NCI-H1105 treated with DMSO at 0.1 percent for 48 hours (cell line): ENCODE results near the gene DIAPH1.

Experiments used
- DNase-seq: peaks from one replicate; lab custom pipeline; 2025; lab: John Stamatoyannopoulos, UW

DIAPH1 gene

GRCh38 chr5:141618804-141619554 is at the start of gene DIAPH1:
Gene DIAPH1 (minus strand): TSS chr5:141619000. CDS start chr5:141618914, 86 bp downstream.
- peak; percentile 87 for DNase-seq

- no peak for DNase-seq
Observed at GRCh38 chr5:141665995-141666940, 47.5 kb upstream of the DIAPH1 start.

DNA sequence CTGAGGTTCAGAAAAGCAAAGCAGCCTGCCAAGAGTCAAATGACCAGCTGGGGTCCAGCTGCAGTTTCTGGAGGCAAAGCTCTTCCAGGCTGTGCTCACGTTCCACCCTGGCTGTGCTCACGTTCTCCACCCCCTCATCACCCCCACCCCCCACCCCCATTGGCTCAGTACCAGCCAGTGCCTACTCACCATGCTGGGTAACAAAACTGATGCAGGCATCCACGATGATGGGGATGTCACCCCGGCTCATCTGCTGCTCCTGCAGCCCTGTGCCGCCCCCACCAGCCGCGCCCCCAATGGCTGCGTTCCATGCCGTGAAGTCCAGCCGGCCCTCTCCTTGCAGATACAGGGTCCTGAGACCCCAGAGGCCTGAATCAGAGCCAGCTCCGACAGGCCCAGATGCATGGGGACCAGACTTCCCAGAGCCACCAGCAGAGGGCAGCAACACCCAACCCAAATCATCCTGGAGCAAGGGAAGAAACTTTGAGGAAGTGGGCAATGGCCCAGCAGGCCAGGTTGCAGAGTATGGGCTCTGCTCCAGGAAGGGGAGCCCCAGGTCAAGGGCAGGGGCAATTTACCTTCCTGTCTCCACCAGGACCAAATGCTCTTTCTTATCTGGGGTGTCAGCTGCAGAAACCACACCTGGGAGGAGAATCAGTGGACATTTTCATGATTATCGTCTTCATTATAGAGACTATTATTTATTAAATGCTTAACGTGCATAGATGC is 46.1 kb upstream of the DIAPH1 start:
- peak; percentile 3 for DNase-seq

GRCh38 chr5:141663506-141663905 is 44.7 kb upstream of the DIAPH1 start:
- no peak for DNase-seq

DNA sequence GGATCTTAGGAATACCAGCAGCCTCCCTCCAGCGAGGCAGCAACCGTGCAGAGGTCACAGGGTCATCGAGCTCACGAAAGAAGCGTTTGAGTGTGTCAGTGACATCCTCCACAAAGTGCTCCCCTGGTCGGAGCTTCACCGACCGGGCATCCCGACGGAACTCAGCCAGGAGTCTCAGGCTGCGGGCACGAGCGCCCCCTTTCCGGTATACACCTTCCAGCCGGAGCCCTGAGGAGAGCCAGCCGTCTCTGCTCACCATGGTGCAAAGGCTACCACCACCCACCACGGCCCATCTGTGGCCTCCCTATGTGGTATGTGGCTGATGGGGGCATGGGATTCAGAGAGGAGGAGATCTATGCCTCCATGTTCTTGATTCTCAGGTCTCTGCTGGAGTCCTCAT is 43.2 kb upstream of the DIAPH1 start:
- DNase-seq, result no peak

DNA sequence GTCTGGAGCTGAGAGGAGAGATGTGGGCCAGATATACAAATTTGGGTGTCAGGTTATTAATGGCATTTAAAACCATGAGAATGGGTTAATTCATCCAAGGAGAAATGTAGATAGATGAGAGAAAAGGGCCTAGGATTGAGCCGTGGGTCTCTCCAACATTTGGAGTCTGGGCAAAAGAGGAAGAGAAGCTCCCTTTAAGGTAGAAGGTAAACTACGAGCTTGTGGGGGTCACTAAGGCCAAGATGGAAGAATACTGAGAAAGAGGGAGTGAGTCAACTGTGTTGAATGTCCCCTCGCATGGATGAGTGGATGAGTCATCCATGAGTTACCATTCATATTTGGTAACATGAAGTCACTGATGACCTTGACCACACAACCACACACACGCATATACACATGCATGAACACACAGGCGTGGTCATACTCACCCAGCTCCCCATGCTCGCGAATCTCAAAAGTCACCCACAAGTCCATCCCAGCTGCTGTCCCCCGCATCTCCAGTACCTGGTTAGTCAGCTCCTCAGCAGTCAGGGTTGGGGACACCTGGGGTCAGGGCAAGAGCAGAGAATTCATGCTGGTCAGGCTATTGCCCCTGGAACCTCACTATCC is 39.2 kb upstream of the DIAPH1 start:
- no peak for DNase-seq

DNA sequence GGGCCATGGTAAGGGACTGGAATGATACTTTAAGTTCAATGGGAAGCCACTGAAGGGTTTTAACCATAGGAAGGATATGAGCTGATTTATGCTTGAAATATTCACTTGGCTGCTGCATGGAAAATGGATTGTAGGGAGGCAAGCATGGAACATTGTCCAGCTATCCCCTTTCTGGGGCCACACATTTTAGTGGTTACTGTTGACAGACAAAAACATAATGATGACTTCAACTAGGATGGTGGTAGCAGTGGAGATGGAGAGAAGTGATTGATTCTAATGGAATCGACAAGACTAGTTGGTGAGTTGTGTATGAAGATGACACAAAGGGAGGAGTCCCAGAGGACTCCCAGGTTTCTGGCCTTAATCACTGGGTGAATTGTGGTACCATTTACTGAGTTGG is 38.6 kb upstream of the DIAPH1 start:
- DNase-seq, result no peak

GRCh38 chr5:141656396-141656795 is 37.6 kb upstream of the DIAPH1 start:
- DNase-seq, result no peak

DNA sequence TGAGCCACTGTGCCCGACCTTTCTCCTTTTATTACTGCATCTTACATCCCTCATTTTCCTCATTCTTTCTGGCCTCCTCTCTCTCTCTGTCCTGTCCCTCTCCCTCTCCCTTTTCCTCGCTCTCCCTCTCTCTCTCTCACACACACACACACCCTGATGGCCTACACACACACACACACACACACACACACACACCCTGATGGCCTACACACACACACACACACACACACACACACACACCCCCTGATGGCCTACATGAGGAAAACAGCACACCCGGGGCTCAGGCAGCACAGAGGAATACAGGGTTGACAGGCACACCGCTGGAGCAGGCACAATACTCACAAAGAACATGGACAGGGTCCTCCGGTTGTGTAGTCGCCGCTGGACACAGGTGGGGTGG is 36.2 kb upstream of the DIAPH1 start:
- DNase-seq, result no peak

- DNase-seq, result no peak
Observed at GRCh38 chr5:141654298-141654697, 35.5 kb upstream of the DIAPH1 start.

GRCh38 chr5:141651728-141652105 is 32.9 kb upstream of the DIAPH1 start:
- DNase-seq, result no peak

GRCh38 chr5:141650851-141651727 is 32.3 kb upstream of the DIAPH1 start, which contains the start of gene FCHSD1:
Gene FCHSD1 (minus strand): TSS chr5:141651418. CDS start chr5:141651368, 50 bp downstream.
- peak; percentile 32 for DNase-seq

DNA sequence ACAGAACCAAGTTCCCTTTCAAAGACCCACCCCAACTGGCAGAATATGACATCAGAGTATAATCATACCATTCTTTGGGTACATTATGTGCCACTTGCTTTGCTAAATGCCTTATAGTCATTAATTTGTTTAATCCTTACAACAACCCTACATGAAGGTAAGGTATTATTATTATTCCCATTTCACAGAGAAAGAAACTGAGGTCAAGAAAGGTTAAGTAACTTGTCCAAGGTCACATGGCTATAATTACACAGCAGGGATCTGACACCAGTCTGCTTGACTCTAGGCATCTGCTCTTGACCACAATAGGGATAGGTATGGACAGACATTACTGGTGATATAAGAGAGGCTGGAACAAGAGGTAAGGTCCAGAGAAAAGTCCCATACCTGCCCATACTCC is 31.2 kb upstream of the DIAPH1 start:
- no peak for DNase-seq

GRCh38 chr5:141649056-141649688 is 30.4 kb upstream of the DIAPH1 start:
- DNase-seq, result no peak

DNA sequence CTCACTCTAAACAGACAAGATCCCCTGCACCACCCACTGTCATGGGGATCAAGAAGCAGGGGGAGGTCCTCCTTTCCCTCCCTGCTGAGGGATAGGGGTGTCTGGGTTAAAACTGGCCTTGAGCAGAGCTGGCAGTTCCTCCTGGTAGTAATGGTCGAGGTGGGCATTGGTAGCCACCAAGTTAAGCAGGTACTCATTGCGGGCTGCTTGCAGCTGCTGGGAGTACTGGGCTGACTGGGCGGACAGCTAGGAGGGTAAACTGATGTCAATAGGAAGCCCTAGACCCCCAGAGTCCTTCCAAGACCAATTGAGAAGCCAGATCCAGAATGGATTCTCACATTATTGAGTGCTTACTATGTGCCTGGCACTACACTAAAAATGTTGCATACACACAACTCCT is 29.1 kb upstream of the DIAPH1 start:
- DNase-seq, result no peak

- no peak for DNase-seq
Observed at GRCh38 chr5:141647242-141647641, 28.4 kb upstream of the DIAPH1 start.

DNA sequence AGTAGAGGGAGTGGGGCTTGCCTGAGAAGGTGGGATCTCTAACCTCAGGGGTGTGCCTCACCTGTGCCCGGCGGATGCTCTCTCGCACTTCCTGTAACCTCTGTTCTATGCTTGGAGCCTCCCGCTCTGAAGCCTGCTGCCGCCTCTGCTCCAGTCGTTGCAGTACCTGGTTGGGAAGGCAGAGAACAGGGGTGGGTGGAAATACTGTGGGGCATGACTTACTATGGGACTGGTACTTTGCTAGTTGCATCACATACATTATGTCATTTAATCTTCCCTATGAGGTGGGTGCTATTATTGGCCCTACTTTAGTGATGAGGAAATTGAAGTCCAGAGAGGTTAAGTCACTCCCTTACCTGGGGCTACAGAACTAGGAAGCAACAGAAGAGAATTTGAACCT is 27.2 kb upstream of the DIAPH1 start:
- no peak for DNase-seq

DNA sequence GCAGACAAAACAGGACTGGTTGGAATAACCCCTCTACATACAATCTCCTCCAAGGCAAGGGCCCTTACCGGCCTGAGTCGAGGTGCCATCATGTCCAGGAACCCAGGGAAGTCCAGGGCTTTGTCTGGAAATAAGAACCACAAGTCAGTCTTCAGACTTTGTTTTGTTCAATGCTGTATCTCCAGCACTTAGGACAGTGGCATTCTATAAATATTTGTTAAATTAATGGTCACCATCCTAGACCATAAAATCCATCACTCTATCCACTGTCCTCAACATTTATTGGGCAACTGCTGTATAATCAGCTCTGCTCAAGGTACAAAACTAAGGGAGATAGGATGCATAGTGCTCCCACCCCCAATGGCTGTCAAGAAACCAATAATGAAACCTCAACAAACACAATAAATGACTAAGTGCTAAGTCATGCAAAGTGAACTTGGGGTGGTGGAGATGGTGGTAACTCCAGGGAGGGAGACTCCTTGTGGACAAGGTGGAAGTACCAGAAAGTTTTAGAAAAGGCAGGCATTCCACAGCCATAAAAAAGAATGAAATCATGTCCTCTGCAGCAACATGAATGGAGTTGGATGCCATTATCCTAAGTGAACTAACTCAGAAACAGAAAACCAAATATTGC is 23.0 kb upstream of the DIAPH1 start:
- DNase-seq, result no peak

DNA sequence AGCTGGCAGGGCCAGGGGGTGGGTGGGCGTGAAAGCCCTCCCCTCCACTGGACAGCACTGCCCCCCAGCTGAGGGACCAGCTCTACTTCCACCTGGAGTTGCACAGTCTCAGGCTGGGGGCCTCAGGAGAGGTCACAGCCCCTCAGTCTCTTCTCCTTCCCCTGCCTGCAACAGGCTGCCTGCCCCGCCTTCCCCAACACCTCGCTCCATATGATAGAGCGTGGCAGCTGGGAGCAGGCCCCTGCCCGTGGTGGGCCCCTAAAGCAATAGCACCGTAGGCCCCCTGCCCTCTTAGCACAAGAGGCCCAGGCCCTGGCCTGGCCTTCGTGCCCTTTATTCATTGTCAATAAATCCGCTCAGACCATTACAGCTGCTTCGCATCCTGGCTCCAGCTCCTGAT is 21.9 kb upstream of the DIAPH1 start:
- no peak for DNase-seq

GRCh38 chr5:141640051-141640415 is 21.2 kb upstream of the DIAPH1 start:
- no peak for DNase-seq
